WTC11 (cell line): Measurements from ENCODE around the gene HDAC10.

ENCODE experiments used
- FOXK1 ChIP-seq: sonication (generic); formaldehyde crosslinking; IDR thresholded peaks from 2 replicates; pipeline ENCODE4 v1.8.0; 2022; ENCODE audit warnings: mild to moderate bottlenecking, moderate library complexity, missing genetic modification reagents
- GABPB1 ChIP-seq: sonication (generic); formaldehyde crosslinking; IDR thresholded peaks from 2 replicates; pipeline ENCODE4 v1.8.1; 2023; ENCODE audit warnings: mild to moderate bottlenecking, missing genetic modification reagents
- TF ChIP-seq, protein P1 (sequence below): sonication (generic); formaldehyde crosslinking; IDR thresholded peaks from 2 replicates; pipeline ENCODE4 v1.8.0; 2023; ENCODE audit warnings: missing genetic modification reagents, mild to moderate bottlenecking, borderline replicate concordance
- TF ChIP-seq, protein P2 (sequence below): sonication (generic); formaldehyde crosslinking; IDR thresholded peaks from 2 replicates; pipeline ENCODE4 v1.8.1; 2023; ENCODE audit warnings: mild to moderate bottlenecking, missing genetic modification reagents, borderline replicate concordance
- TF ChIP-seq, protein P3 (sequence below): fragments of 200-600 bp; IDR thresholded peaks from 2 replicates; pipeline ENCODE4 v1.8.0; 2022; ENCODE audit warnings: antibody characterized with exemption

DNA sequence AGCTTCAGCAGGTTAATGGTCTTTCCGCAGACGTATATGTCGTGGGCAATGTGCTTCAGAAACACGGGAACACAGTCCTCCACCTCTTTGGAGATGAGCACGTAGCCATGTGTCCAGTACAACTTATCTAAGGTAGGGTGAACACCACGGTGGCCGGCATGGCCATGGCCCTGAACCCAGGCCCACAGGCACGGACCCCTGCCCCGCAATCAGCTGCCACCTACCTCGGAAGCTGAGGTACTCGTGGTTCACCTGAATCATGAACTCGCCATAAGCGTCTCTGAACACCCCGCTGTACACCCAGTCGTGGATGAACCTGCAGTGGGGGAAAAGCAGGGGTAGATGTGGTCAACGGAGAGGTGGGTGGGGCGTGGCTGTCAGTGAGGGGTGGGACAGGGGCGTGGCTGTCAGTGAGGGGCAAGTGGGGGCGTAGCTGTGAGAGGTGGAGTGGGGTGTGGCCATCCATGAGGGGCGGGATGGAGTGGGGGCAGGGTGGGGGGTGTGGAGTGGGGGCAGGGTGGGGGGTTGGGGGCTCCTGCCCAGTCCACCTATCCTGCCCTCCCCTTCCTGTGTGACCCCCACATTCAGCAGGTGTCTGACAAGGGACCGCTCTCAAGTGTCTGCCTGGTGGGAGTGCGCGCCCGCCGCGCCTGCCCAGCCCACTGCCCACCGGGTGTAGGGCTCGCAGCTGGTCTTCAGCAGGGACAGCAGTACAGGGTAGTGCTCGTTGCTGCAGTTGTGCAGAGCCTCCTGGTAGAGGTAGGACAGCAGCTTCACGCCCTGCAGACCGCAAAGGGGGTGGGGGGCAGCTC is 24.8 kb downstream of the HDAC10 start:
- TF ChIP-seq FOXK1 (CRISPR knock-in tag) = no peak
- TF ChIP-seq, protein P1, sequence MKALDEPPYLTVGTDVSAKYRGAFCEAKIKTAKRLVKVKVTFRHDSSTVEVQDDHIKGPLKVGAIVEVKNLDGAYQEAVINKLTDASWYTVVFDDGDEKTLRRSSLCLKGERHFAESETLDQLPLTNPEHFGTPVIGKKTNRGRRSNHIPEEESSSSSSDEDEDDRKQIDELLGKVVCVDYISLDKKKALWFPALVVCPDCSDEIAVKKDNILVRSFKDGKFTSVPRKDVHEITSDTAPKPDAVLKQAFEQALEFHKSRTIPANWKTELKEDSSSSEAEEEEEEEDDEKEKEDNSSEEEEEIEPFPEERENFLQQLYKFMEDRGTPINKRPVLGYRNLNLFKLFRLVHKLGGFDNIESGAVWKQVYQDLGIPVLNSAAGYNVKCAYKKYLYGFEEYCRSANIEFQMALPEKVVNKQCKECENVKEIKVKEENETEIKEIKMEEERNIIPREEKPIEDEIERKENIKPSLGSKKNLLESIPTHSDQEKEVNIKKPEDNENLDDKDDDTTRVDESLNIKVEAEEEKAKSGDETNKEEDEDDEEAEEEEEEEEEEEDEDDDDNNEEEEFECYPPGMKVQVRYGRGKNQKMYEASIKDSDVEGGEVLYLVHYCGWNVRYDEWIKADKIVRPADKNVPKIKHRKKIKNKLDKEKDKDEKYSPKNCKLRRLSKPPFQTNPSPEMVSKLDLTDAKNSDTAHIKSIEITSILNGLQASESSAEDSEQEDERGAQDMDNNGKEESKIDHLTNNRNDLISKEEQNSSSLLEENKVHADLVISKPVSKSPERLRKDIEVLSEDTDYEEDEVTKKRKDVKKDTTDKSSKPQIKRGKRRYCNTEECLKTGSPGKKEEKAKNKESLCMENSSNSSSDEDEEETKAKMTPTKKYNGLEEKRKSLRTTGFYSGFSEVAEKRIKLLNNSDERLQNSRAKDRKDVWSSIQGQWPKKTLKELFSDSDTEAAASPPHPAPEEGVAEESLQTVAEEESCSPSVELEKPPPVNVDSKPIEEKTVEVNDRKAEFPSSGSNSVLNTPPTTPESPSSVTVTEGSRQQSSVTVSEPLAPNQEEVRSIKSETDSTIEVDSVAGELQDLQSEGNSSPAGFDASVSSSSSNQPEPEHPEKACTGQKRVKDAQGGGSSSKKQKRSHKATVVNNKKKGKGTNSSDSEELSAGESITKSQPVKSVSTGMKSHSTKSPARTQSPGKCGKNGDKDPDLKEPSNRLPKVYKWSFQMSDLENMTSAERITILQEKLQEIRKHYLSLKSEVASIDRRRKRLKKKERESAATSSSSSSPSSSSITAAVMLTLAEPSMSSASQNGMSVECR = no peak
- TF ChIP-seq, protein P2, sequence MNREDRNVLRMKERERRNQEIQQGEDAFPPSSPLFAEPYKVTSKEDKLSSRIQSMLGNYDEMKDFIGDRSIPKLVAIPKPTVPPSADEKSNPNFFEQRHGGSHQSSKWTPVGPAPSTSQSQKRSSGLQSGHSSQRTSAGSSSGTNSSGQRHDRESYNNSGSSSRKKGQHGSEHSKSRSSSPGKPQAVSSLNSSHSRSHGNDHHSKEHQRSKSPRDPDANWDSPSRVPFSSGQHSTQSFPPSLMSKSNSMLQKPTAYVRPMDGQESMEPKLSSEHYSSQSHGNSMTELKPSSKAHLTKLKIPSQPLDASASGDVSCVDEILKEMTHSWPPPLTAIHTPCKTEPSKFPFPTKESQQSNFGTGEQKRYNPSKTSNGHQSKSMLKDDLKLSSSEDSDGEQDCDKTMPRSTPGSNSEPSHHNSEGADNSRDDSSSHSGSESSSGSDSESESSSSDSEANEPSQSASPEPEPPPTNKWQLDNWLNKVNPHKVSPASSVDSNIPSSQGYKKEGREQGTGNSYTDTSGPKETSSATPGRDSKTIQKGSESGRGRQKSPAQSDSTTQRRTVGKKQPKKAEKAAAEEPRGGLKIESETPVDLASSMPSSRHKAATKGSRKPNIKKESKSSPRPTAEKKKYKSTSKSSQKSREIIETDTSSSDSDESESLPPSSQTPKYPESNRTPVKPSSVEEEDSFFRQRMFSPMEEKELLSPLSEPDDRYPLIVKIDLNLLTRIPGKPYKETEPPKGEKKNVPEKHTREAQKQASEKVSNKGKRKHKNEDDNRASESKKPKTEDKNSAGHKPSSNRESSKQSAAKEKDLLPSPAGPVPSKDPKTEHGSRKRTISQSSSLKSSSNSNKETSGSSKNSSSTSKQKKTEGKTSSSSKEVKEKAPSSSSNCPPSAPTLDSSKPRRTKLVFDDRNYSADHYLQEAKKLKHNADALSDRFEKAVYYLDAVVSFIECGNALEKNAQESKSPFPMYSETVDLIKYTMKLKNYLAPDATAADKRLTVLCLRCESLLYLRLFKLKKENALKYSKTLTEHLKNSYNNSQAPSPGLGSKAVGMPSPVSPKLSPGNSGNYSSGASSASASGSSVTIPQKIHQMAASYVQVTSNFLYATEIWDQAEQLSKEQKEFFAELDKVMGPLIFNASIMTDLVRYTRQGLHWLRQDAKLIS (CRISPR knock-in tag) = no peak
- TF ChIP-seq, protein P3, sequence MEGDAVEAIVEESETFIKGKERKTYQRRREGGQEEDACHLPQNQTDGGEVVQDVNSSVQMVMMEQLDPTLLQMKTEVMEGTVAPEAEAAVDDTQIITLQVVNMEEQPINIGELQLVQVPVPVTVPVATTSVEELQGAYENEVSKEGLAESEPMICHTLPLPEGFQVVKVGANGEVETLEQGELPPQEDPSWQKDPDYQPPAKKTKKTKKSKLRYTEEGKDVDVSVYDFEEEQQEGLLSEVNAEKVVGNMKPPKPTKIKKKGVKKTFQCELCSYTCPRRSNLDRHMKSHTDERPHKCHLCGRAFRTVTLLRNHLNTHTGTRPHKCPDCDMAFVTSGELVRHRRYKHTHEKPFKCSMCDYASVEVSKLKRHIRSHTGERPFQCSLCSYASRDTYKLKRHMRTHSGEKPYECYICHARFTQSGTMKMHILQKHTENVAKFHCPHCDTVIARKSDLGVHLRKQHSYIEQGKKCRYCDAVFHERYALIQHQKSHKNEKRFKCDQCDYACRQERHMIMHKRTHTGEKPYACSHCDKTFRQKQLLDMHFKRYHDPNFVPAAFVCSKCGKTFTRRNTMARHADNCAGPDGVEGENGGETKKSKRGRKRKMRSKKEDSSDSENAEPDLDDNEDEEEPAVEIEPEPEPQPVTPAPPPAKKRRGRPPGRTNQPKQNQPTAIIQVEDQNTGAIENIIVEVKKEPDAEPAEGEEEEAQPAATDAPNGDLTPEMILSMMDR = no peak
- no peak for TF ChIP-seq GABPB1 (CRISPR knock-in tag)
